GM18526 (cell line): ENCODE measurements around the gene RACGAP1.

Experiments
- POLR2A ChIP-seq: IDR thresholded peaks from 3 replicates; pipeline ENCODE4 v1.6.1; 2011; ENCODE audit not compliant: insufficient read length; ENCODE audit errors: extremely low read depth

RACGAP1 gene

GRCh38 chr12:50047693-50048250 is 22.5 kb upstream of the RACGAP1 start:
- TF ChIP-seq POLR2A = no peak

DNA sequence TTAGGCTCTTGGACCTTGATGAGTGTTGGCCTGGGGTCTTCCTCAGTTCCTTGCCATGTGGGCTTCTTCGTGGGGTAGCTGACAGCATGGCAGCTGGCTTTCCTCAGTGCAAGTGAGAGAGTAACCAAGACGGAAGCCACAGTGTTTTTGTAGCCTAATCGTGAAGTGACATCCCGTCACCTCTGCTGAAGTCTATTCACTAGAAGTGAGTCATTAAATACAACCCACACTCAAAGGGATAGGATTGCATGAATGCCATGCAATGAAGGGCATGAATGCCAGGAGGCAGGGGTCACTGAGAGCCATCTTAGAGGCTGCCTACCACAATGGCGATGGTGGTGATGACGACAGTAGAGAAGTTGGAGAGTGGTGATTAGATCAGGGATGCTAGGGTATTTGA is 18.6 kb upstream of the RACGAP1 start:
- TF ChIP-seq POLR2A = no peak

GRCh38 chr12:50043308-50043707 is 18.0 kb upstream of the RACGAP1 start:
- no peak for TF ChIP-seq POLR2A

- TF ChIP-seq POLR2A = no peak
These were observed 17.4 kb upstream of the RACGAP1 start for GRCh38 chr12:50042693-50043092.

GRCh38 chr12:50041962-50042361 is 16.7 kb upstream of the RACGAP1 start:
- no peak for TF ChIP-seq POLR2A

DNA sequence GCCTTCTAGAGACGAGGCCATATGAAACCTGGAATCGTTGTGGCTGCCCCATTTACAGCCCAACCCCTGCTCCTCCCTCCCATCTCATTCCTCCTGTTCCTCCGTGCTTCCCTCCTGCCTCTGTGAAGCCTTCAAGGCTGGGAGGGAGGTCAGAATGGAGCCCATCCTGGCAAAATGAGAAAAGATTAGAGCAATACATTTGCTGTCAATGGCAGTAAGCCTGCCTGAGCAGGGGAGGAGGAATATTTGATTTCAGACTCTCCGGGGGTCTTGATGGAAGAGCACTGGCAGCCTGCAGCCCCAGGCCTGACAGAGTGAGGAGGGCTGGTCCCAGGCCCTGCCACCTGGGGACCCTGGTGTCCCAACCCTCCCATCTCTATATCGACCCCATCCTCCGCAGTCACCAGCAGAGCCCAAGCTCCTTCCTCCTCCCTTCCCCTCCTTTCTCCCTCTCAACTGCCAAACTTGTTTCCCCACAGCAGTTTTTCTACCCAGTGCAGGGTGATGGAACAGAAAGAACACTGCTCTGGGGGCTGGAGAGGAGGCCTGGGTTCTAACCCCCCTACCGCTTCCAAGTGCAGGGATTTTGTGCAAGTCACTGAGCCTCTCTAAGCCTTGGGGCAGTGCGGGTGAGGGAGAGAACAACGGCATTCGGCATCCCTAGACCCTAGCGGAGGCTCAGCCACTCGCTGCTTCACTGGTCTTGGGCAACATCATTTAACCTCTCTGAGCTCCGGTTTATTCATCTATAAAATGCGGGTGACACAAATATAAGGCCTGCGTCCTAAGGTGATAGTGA is 16.0 kb upstream of the RACGAP1 start:
- no peak for TF ChIP-seq POLR2A

- TF ChIP-seq POLR2A = no peak
These were observed 15.4 kb upstream of the RACGAP1 start for GRCh38 chr12:50040657-50041056.

DNA sequence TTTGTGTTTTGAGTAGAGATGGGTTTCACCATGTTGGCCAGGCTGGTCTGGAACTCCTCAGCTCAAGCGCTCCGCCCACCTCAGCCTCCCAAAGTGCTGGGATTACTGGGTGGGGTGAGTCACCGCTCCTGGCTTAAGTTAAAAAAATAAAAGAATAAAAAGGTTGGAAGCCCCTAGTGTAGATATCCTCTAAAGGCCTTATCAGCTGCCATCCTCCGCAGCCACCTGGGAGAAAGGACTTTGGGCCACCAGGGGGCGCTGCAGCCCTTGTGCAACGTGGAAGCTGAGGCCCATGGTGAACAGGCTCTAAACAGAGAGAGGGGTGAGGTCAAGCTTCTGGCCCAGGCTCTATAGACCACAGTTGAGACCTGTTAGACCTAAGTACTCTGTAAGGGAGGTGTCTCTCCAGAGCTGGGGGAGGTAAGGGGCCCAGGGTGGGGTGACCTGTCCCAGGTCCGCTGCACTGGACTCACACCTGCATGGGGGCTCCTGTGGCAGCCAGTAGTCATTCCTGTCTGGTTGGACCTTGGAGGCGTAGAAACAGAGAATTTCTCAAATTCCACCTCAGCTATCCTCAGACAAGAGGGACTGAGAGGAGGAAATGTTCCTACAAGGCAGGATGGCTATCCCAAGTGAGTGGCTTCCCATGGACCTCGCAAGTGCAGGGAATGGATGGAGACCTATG is 14.0 kb upstream of the RACGAP1 start:
- no peak for TF ChIP-seq POLR2A

DNA sequence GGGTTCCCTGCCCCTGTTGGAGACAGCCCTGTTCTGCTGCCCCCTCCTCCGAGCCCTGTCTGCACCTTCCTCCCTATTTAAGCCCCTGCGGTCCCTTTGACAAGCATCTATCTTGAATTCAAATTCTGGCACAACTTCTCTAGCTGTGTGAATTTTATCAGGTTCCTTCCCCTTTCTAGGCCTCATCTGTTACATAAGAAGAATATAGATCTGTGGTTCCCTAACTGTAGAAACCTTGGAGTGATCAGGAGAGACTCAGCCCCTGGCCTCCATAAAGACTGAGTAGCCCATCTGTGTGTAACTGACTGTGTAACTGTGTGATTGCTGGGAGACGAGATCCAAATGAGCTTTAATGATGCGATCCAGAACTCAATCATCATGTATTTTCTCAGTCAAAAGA is 13.0 kb upstream of the RACGAP1 start:
- no peak for TF ChIP-seq POLR2A

DNA sequence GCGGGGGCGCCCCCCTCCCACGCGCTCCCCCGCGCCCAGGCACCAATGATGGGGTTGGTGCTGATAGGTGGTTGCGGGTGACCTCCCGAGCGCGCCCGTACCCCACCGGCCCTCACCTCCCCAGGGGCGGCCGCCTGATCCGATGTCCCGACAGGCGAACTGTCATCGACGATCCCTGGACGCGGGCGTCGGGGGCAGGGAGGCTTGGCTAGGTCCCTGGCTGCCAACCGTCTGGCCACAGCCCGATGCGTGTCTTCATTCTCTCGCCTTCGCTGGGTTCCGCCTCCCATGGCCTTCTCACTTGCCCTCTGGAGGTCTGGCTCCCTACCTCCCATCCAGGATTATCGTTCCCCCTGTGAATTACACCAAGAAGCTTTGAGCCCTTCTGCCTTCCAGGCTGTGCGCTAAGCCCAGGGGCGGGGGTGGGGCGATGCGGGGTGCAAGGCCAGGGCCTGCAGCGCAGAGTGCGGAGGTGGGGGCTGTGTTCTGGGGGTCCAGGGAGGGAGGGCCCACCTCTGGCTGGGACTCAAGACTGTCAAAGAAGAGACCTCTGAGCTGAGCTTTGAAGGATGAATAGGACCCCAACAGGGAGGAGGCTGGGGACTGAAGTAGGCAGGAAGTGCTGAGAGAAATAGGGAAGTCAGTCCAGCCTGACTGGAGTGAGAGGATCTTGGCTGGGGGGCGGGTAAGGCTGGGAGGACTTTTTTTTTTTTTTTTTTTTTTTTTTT is 7.7 kb upstream of the RACGAP1 start:
- no peak for TF ChIP-seq POLR2A

- no peak for TF ChIP-seq POLR2A
These were observed 7.2 kb upstream of the RACGAP1 start for GRCh38 chr12:50032515-50032853.

DNA sequence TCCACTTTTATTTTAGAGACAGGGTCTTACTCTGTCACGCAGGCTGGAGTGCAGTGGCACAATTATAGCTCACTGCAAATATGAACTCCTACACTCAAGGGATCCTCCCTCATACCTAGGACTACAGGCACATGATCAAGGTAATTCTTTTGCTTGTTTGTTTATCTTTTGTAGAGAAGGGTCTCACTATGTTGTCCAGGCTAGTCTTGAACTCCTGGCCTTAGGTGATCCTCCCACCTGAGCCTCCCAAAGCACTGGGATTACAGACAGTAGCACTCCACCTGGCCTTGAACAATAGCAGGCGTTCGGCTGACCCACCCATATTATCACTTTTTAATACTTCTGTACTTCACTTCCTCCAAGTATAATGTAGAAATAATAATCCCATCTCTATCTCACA is 1.4 kb upstream of the RACGAP1 start:
- no peak for TF ChIP-seq POLR2A

DNA sequence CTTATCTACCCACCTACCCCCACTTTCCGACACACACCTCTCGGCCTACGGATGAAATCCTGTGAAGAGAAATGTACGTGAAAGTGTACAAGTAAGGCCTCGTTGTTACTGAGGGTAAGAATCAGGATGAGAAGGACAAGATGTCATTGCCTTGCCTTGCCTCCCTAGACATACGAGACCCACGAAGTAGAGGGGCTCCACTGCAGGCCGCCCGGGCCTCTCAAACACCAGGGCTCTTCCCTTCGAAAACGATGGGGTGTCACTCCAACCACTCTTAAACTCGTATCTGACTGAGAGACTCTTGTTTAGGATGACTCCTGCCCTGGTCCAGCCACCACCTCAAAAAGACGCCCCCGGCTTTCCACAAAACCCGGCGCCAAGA is 498 bp downstream of the RACGAP1 start:
- TF ChIP-seq POLR2A = no peak

GRCh38 chr12:50024227-50024626 is 1.1 kb downstream of the RACGAP1 start:
- TF ChIP-seq POLR2A = no peak

DNA sequence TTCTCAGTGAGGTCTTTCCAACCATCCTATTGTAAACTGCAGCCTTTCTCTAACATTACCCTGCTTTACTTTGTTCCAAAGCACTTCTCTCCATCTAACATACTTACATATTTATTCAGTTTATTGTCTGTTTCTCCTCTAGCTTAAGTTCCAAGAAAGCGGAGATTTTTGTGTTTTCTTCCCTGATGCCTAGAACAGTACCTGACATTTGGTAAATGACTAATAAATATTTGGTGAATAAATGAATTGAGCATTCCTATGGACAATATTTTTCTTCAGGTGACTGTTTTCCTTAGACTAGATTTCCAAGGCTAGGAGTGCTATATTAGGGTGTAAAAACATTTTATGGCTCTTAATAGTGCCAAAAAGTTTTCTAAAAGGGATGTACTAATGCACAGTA is 2.4 kb downstream of the RACGAP1 start:
- no peak for TF ChIP-seq POLR2A

- no peak for TF ChIP-seq POLR2A
These were observed 4.3 kb downstream of the RACGAP1 start for GRCh38 chr12:50021031-50021430.
